Osteoblast (primary cell): ENCODE measurements around the gene CELF2. TPM values are rescaled to one million over a fixed set of nuclear protein-coding genes. Genes with fewer than 3 reads are reported as not detected.

Source experiments
- DNase-seq: peaks from one replicate; pipeline ENCODE4 v3.0.0; 2011; ENCODE audit warnings: low spot score, mixed read lengths; ENCODE audit not compliant: insufficient read length; ENCODE audit errors: missing footprints
- H2AFZ ChIP-seq: 2 replicates; pipeline ENCODE4 v1.6.0; 2011; ENCODE audit warnings: mild to moderate bottlenecking, low read length
- H3K27ac ChIP-seq: 2 replicates; pipeline ENCODE4 v1.5.1; 2011; ENCODE audit warnings: mild to moderate bottlenecking, low read depth, low read length, moderate library complexity
- H3K27me3 ChIP-seq: 2 replicates; pipeline ENCODE4 v1.6.0; 2012; ENCODE audit warnings: mild to moderate bottlenecking, control low read depth, inconsistent platforms, low read length, moderate library complexity; ENCODE audit not compliant: insufficient read depth
- H3K36me3 ChIP-seq: 2 replicates; pipeline ENCODE4 v1.5.1; 2011; ENCODE audit warnings: mild to moderate bottlenecking, low read length, control low read depth, moderate library complexity; ENCODE audit not compliant: insufficient read depth
- H3K4me1 ChIP-seq: 2 replicates; pipeline ENCODE4 v1.5.1; 2011; ENCODE audit warnings: mild to moderate bottlenecking, low read length, control low read depth, moderate library complexity; ENCODE audit not compliant: insufficient read depth
- H3K4me2 ChIP-seq: 2 replicates; pipeline ENCODE4 v1.6.0; 2011; ENCODE audit warnings: mild to moderate bottlenecking, low read length; ENCODE audit not compliant: insufficient read depth
- H3K4me3 ChIP-seq: fragments of 200-600 bp; sonication (generic); 3 replicates; pipeline ENCODE4 v1.5.1; 2012; ENCODE audit warnings: mild to moderate bottlenecking, low read length, inconsistent platforms; ENCODE audit not compliant: insufficient read depth
- H3K79me2 ChIP-seq: 2 replicates; pipeline ENCODE4 v1.6.0; 2012; ENCODE audit warnings: mild to moderate bottlenecking, low read length, control low read depth, inconsistent platforms; ENCODE audit not compliant: insufficient read depth
- H3K9me3 ChIP-seq: 2 replicates; pipeline ENCODE4 v1.5.1; 2011; ENCODE audit warnings: low read depth, low read length, control low read depth
- H4K20me1 ChIP-seq: 2 replicates; pipeline ENCODE4 v1.6.0; 2012; ENCODE audit warnings: mild to moderate bottlenecking, low read length, control low read depth; ENCODE audit not compliant: insufficient read depth
- total RNA-seq: library from RNA; depleted of rRNA; stranded (reverse); fragments of >200 nt; gene quantifications from 2 replicates; pipeline ENCODE4 v1.2.3, GENCODE V29; 2012
- TF ChIP-seq, protein P1 (sequence below): IDR thresholded peaks from 2 replicates; pipeline ENCODE4 v1.5.1; 2011; ENCODE audit warnings: mild to moderate bottlenecking, low read depth, low read length, moderate library complexity; ENCODE audit errors: extremely low read depth

CELF2 gene
- total RNA-seq, 1 donor: 7.6 TPM

- Histone ChIP-seq H3K27me3 (no peaks in the 10 kb centered on the region), H3K36me3 (no peaks in the 10 kb centered on the region), H2AFZ (no peak overlapping the region), H3K4me2 (no peak overlapping the region), H3K79me2 (no peaks in the 10 kb centered on the region), H3K4me3 (no peak overlapping the region), H3K9me3 (no peaks in the 10 kb centered on the region), H4K20me1 (no peaks in the 10 kb centered on the region), H3K27ac (no peak overlapping the region), H3K4me1 (no peaks in the 10 kb centered on the region)
- TF ChIP-seq, protein P1, sequence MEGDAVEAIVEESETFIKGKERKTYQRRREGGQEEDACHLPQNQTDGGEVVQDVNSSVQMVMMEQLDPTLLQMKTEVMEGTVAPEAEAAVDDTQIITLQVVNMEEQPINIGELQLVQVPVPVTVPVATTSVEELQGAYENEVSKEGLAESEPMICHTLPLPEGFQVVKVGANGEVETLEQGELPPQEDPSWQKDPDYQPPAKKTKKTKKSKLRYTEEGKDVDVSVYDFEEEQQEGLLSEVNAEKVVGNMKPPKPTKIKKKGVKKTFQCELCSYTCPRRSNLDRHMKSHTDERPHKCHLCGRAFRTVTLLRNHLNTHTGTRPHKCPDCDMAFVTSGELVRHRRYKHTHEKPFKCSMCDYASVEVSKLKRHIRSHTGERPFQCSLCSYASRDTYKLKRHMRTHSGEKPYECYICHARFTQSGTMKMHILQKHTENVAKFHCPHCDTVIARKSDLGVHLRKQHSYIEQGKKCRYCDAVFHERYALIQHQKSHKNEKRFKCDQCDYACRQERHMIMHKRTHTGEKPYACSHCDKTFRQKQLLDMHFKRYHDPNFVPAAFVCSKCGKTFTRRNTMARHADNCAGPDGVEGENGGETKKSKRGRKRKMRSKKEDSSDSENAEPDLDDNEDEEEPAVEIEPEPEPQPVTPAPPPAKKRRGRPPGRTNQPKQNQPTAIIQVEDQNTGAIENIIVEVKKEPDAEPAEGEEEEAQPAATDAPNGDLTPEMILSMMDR: no peak
- DNase-seq: no peak
Measured at GRCh38 chr10:11107948-11108347, 90.3 kb downstream of the CELF2 start.

GRCh38 chr10:11108356-11108755 is 90.7 kb downstream of the CELF2 start:
- Histone ChIP-seq H4K20me1 (no peaks in the 10 kb centered on the region), H3K79me2 (no peaks in the 10 kb centered on the region), H3K36me3 (no peaks in the 10 kb centered on the region), H3K4me3 (no peak overlapping the region), H3K27me3 (no peaks in the 10 kb centered on the region), H2AFZ (no peak overlapping the region), H3K4me1 (no peaks in the 10 kb centered on the region), H3K4me2 (no peak overlapping the region), H3K9me3 (no peaks in the 10 kb centered on the region), H3K27ac (no peak overlapping the region)
- TF ChIP-seq, protein P1: no peak
- DNase-seq: no peak

DNA sequence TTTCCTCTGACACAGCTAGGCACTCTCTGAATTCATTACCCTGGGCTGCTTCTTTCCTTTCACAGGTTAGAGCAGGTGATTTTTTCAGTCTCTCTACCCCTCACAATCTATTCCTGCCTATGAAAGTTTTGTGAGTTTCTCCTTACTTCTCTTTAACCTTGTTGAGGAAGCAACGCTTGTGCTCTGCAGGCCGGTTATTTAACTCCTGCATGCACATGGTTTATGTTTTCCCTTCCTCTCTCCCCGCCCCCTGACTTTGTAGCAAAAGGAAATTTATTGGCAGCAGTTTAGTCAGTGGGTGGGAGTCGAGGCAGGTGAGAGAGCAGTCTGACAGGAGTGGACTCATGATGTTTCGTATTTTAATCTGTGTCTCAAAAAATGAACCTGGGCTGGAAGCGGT is 91.9 kb downstream of the CELF2 start:
- Histone ChIP-seq H4K20me1 (no peaks in the 10 kb centered on the region), H3K4me3 (no peak overlapping the region), H3K27ac (no peak overlapping the region), H3K4me2 (no peak overlapping the region), H2AFZ (no peak overlapping the region), H3K36me3 (no peaks in the 10 kb centered on the region), H3K4me1 (no peaks in the 10 kb centered on the region), H3K27me3 (no peaks in the 10 kb centered on the region), H3K9me3 (no peaks in the 10 kb centered on the region), H3K79me2 (no peaks in the 10 kb centered on the region)
- no peak for DNase-seq
- TF ChIP-seq, protein P1: no peak

DNA sequence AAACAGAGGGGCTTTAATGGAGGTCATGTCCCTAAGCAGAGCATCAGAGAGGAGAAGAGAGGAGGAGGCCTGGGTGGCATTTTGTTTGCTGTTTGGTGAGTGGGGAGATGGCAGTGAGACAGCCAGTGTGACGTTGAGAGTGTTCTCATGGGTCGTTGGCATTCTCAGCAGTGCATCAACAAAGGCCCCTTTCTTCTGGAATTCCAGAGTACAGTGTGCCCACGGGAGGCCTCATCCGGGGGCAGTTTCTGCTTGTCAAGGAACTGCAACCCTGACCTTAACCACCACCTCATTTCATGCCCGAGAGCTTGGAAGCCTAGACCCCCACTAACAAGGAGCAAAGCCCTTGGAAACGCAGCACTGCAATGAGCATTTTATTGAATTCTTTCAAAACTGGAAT is 92.9 kb downstream of the CELF2 start:
- Histone ChIP-seq H3K4me3 (no peak overlapping the region), H4K20me1 (no peaks in the 10 kb centered on the region), H3K27ac (no peak overlapping the region), H3K27me3 (no peaks in the 10 kb centered on the region), H3K9me3 (no peaks in the 10 kb centered on the region), H3K36me3 (no peaks in the 10 kb centered on the region), H3K4me1 (no peaks in the 10 kb centered on the region), H3K4me2 (no peak overlapping the region), H2AFZ (no peak overlapping the region), H3K79me2 (no peaks in the 10 kb centered on the region)
- TF ChIP-seq, protein P1: no peak
- no peak for DNase-seq
